ENCODE measurements around the gene SHKBP1. TPM values are rescaled to one million over a fixed set of nuclear protein-coding genes. Genes with fewer than 3 reads are reported as not detected.
"Not testable (repeated sequence)": the region's sequence is repeated elsewhere in the genome, so short reads cannot be mapped to it uniquely, and the experiment has no call there.

Gene SHKBP1
- total RNA-seq, 1 donor from 2014 or later: 166 TPM

- intact Hi-C loops (cut with micrococcal nuclease): loop anchor here (1.0 kb wide), 4 partner anchors 9 to 148 kb away; partner anchors contain the start of genes BLVRB, NUMBL and SHKBP1
Observed at GRCh38 chr19:40612831-40613689, 36.4 kb downstream of the SHKBP1 start.

GRCh38 chr19:40613690-40614621 lies 37.3 kb downstream of the SHKBP1 start:
- intact Hi-C loops (cut with micrococcal nuclease): loop anchor here (1.0 to 2.0 kb wide), 11 partner anchors 10 to 737 kb away; partner anchors contain the start of genes BLVRB, COQ8B, ITPKC and NUMBL

GRCh38 chr19:40614622-40615411 lies 38.1 kb downstream of the SHKBP1 start:
- intact Hi-C loops (cut with micrococcal nuclease): loop anchor here (1.0 to 2.0 kb wide), 10 partner anchors 19 to 736 kb away; partner anchors contain the start of genes ACTMAP, COQ8B and ITPKC

- intact Hi-C loops (cut with micrococcal nuclease): no loop called here
Observed at GRCh38 chr19:40616178-40616577, 39.5 kb downstream of the SHKBP1 start.

- intact Hi-C loops (cut with micrococcal nuclease): no loop called here
Observed at GRCh38 chr19:40616941-40617340, 40.3 kb downstream of the SHKBP1 start.

GRCh38 chr19:40617961-40618360 lies 41.3 kb downstream of the SHKBP1 start:
- intact Hi-C loops (cut with micrococcal nuclease): no loop called here

GRCh38 chr19:40619333-40620160 lies 42.9 kb downstream of the SHKBP1 start:
- intact Hi-C loops (cut with micrococcal nuclease): no loop called here

- intact Hi-C loops (cut with micrococcal nuclease): no loop called here
Observed at GRCh38 chr19:40620161-40620485, 43.5 kb downstream of the SHKBP1 start.

GRCh38 chr19:40621283-40621682 lies 44.6 kb downstream of the SHKBP1 start:
- intact Hi-C loops (cut with micrococcal nuclease): no loop called here

- intact Hi-C loops (cut with micrococcal nuclease): no loop called here
Observed at GRCh38 chr19:40621966-40622772, 45.5 kb downstream of the SHKBP1 start.

- intact Hi-C loops (cut with micrococcal nuclease): no loop called here
Observed at GRCh38 chr19:40622773-40623075, 46.1 kb downstream of the SHKBP1 start.

GRCh38 chr19:40623403-40624251 lies 47.0 kb downstream of the SHKBP1 start:
- intact Hi-C loops (cut with micrococcal nuclease): no loop called here

GRCh38 chr19:40624369-40625153 lies 47.9 kb downstream of the SHKBP1 start:
- intact Hi-C loops (cut with micrococcal nuclease): not testable (repeated sequence)

- intact Hi-C loops (cut with micrococcal nuclease): no loop called here
Observed at GRCh38 chr19:40625406-40626120, 48.9 kb downstream of the SHKBP1 start.

GRCh38 chr19:40626918-40627317 lies 50.2 kb downstream of the SHKBP1 start:
- intact Hi-C loops (cut with micrococcal nuclease): no loop called here

GRCh38 chr19:40627486-40628279 lies 51.0 kb downstream of the SHKBP1 start:
- intact Hi-C loops (cut with micrococcal nuclease): no loop called here
